Nephron progenitor cell (in vitro differentiated cells): ENCODE measurements around the gene KCTD20.

Experiments
- DNase-seq: peaks from one replicate; pipeline ENCODE4 v3.0.0; 2021
- H3K27ac Mint-ChIP-seq: 2 replicates; pipeline ENCODE4 v1.8.0; 2021; ENCODE audit warnings: mild to moderate bottlenecking, moderate library complexity, mixed read lengths
- H3K27me3 Mint-ChIP-seq: 2 replicates; pipeline ENCODE4 v1.8.0; 2021; ENCODE audit warnings: mild to moderate bottlenecking, low read depth, mixed read lengths; ENCODE audit not compliant: poor library complexity
- H3K36me3 Mint-ChIP-seq: 2 replicates; pipeline ENCODE4 v1.8.0; 2021; ENCODE audit warnings: low read depth, mixed read lengths
- H3K4me1 Mint-ChIP-seq: 2 replicates; pipeline ENCODE4 v1.8.0; 2021; ENCODE audit warnings: mixed read lengths
- H3K4me3 Mint-ChIP-seq: 2 replicates; pipeline ENCODE4 v1.8.0; 2021; ENCODE audit warnings: mild to moderate bottlenecking, moderate library complexity, mixed read lengths
- H3K9me3 Mint-ChIP-seq: 2 replicates; pipeline ENCODE4 v1.8.0; 2021; ENCODE audit warnings: mild to moderate bottlenecking, moderate library complexity, mixed read lengths
- TF ChIP-seq, protein P1 (sequence below): fragments of 200-600 bp; sonication (generic); IDR thresholded peaks from 2 replicates; pipeline ENCODE4 v1.5.0; 2021; ENCODE audit warnings: antibody characterized with exemption

The KCTD20 gene

DNA sequence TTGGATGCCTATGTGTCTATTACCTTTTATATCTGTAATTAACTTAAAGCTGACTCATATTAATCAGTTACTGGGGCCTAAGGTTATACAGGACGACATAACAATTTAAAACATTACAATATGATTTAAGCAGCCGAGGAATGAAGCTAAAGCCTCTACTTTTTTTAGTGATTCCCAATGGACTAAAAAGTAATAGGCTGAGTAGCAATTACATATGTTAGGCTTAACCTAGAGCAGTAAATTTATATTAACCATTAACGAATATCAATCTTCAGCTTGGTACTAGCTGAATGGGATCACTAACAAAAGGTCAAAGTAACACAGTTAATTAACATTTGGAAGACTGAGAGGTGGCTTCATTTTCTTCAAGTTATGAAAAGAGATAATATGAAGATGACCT, 61.4 kb downstream of the KCTD20 start:
- no peak overlapping the region for H3K27ac Mint-ChIP-seq
- H3K4me3 Mint-ChIP-seq: no peak overlapping the region
- DNase-seq: no peak
- H3K4me1 Mint-ChIP-seq: peaks cover 16% of the 10 kb centered on the region
- H3K9me3 Mint-ChIP-seq: peaks cover 3% of the 10 kb centered on the region
- H3K36me3 Mint-ChIP-seq: peaks cover 58% of the 10 kb centered on the region
- no peaks in the 10 kb centered on the region for H3K27me3 Mint-ChIP-seq
- TF ChIP-seq, protein P1, sequence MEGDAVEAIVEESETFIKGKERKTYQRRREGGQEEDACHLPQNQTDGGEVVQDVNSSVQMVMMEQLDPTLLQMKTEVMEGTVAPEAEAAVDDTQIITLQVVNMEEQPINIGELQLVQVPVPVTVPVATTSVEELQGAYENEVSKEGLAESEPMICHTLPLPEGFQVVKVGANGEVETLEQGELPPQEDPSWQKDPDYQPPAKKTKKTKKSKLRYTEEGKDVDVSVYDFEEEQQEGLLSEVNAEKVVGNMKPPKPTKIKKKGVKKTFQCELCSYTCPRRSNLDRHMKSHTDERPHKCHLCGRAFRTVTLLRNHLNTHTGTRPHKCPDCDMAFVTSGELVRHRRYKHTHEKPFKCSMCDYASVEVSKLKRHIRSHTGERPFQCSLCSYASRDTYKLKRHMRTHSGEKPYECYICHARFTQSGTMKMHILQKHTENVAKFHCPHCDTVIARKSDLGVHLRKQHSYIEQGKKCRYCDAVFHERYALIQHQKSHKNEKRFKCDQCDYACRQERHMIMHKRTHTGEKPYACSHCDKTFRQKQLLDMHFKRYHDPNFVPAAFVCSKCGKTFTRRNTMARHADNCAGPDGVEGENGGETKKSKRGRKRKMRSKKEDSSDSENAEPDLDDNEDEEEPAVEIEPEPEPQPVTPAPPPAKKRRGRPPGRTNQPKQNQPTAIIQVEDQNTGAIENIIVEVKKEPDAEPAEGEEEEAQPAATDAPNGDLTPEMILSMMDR: no peak

DNA sequence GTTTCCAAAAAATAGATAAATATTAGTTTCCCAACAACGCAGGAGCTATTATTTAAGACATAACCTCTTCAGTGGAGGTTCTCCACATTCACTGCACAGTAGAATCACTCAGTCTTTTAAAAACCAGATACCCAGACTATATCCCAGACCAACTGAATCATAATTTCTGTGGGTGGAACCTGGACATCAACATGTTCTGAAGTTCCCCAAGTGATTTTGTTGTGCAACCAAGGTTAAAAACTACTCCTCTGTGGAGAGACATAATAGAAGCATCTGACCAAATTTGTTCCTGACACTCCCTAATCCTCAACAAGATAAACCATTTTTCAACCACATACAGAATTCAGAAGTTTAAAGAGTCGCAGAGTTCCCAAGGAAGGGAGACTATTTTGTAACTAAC, 62.2 kb downstream of the KCTD20 start:
- no peaks in the 10 kb centered on the region for H3K27me3 Mint-ChIP-seq
- peaks cover 16% of the 10 kb centered on the region for H3K4me1 Mint-ChIP-seq
- TF ChIP-seq, protein P1: no peak
- peaks cover 9% of the 10 kb centered on the region for H3K9me3 Mint-ChIP-seq
- no peak overlapping the region for H3K4me3 Mint-ChIP-seq
- no peak for DNase-seq
- H3K36me3 Mint-ChIP-seq: peaks cover 62% of the 10 kb centered on the region
- no peak overlapping the region for H3K27ac Mint-ChIP-seq

DNA sequence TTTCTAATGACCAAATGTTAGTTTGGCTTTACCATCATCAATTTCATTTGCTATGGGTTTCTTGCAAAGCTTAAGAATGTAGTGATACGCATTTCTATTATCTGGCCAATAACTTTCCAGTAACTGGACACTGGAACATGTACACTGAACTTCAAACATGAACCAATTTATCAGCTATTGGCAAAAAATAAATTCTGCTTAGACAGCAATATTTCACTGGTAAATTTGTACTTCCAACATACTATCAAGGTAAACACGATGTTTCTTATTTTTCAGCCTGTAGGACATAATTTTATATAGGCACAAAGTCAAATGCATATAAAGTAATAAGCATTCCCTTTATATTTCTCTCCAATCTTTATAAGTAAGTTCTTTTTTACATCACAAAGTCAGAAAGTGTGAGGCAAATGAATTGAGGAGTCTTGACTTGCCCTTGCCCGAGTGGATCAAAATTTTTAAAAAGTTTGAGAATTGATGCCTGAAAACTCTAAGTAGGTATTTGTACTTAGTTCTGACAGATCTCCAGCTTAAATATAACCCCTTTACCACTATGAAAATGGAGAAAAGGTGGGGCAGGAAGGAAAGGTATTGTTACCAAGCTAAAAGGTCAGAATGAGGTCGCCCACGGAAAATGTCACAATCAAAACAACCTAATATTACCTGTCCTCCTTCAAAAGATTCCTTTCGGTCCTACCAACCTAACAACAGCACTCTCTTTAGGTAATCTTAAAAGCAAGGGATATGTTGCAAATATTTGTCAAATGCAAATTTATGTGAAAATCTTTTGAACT, 63.1 kb downstream of the KCTD20 start:
- TF ChIP-seq, protein P1: no peak
- peaks cover 16% of the 10 kb centered on the region for H3K4me1 Mint-ChIP-seq
- H3K27ac Mint-ChIP-seq: no peak overlapping the region
- no peak for DNase-seq
- H3K9me3 Mint-ChIP-seq: peaks cover 16% of the 10 kb centered on the region
- H3K4me3 Mint-ChIP-seq: no peak overlapping the region
- H3K27me3 Mint-ChIP-seq: no peaks in the 10 kb centered on the region
- H3K36me3 Mint-ChIP-seq: peaks cover 72% of the 10 kb centered on the region

DNA sequence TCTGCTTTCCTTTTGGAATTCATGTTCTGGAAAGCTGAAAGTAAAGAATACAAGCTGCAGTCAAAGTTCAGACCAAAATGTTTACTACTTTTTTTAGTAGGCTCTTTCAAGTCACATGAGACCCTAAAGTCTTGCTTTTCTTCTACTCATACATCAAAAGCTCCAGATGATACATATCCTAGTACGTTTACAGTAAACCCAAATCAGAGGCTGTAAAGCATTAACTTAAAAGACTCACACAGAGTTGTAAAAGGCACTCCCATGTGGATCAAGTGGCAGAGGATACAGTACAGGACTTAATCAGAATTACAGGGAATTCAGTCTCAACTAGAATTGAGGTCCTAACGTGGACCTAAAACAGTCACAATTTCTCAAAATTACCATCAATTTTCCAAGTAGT, 63.8 kb downstream of the KCTD20 start:
- H3K27ac Mint-ChIP-seq: no peak overlapping the region
- peaks cover 76% of the 10 kb centered on the region for H3K36me3 Mint-ChIP-seq
- H3K4me3 Mint-ChIP-seq: no peak overlapping the region
- TF ChIP-seq, protein P1: no peak
- peaks cover 16% of the 10 kb centered on the region for H3K4me1 Mint-ChIP-seq
- DNase-seq: no peak
- peaks cover 16% of the 10 kb centered on the region for H3K9me3 Mint-ChIP-seq
- no peaks in the 10 kb centered on the region for H3K27me3 Mint-ChIP-seq

DNA sequence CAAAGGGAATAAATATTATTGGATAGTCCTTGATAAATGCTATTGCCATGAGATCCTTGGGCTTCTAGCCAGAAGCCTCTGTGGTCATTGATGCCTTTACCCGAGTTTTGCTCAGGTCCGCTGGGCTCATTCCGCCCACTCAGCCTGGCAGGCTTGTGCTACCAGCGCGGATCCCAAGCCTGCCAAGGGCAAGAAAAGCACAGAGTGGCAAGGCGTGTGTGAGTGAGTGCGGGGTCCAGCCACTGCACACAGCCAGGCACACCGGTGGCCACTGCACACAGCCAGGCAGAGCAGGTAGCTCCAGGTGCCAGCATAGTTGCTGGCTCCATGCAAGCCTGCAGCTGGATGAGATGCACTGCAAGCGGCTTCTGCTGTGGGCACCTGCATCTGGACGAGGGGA, 65.7 kb downstream of the KCTD20 start:
- H3K4me1 Mint-ChIP-seq: peaks cover 16% of the 10 kb centered on the region
- no peak for DNase-seq
- peaks cover 16% of the 10 kb centered on the region for H3K9me3 Mint-ChIP-seq
- no peak overlapping the region for H3K27ac Mint-ChIP-seq
- no peaks in the 10 kb centered on the region for H3K27me3 Mint-ChIP-seq
- no peak overlapping the region for H3K4me3 Mint-ChIP-seq
- TF ChIP-seq, protein P1: no peak
- peaks cover 77% of the 10 kb centered on the region for H3K36me3 Mint-ChIP-seq

DNA sequence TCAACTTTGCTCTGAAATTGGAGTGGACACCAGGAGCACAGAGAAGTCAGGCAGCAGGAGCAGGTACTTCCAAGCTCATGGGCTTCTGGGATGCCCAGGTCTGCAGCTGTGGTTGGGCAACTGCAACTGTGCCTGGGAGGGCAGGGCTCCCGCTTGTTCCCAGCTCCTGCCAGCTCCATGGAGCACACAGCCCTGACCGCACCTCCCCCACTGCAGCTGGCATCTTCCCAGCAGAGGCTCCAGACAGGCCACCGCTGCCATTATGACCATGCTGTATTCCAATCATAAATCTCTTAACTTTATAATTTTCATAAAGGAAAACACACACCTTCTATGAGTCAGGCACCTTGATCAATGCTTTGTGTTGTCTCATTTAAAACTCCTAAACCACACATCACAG, 67.6 kb downstream of the KCTD20 start:
- Mint-ChIP-seq H3K9me3 (peaks cover 16% of the 10 kb centered on the region), H3K27me3 (no peaks in the 10 kb centered on the region), H3K4me3 (no peak overlapping the region), H3K36me3 (peaks cover 77% of the 10 kb centered on the region), H3K27ac (no peak overlapping the region), H3K4me1 (peaks cover 16% of the 10 kb centered on the region)
- no peak for DNase-seq
- TF ChIP-seq, protein P1: no peak
